ENCODE results near the gene TMTC4. TPM values are rescaled to one million over a fixed set of nuclear protein-coding genes. Genes with fewer than 3 reads are reported as not detected.

TMTC4 gene
- total and polyA plus RNA-seq, 2 of the 4 experiments (the other 2 are of a cell fraction) = 8.4 to 14.3 TPM

DNA sequence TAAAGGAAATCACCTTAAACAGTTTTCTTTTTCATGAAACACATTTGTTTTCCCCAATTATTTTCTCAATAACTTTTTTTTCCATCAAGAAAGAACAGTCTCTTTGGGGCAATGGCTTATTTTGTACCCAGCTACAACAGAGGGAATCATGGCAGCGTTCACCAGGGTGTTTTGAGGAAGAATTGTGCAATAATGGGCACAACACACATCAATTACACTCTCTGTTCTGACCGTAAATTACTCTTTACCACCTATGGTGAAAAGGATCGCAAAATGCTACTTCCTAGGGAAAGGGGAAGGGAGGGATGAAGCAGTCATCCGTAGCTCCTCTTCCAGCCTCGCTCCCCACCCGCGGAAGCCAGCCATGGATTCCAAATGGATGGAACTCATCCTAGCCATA is 38.6 kb downstream of the TMTC4 start:
- no peak for TF ChIP-seq FOS (IDR thresholded peaks at IDR 0.05; ENCODE audit: low read depth, low read length)
- TF ChIP-seq, protein P1, sequence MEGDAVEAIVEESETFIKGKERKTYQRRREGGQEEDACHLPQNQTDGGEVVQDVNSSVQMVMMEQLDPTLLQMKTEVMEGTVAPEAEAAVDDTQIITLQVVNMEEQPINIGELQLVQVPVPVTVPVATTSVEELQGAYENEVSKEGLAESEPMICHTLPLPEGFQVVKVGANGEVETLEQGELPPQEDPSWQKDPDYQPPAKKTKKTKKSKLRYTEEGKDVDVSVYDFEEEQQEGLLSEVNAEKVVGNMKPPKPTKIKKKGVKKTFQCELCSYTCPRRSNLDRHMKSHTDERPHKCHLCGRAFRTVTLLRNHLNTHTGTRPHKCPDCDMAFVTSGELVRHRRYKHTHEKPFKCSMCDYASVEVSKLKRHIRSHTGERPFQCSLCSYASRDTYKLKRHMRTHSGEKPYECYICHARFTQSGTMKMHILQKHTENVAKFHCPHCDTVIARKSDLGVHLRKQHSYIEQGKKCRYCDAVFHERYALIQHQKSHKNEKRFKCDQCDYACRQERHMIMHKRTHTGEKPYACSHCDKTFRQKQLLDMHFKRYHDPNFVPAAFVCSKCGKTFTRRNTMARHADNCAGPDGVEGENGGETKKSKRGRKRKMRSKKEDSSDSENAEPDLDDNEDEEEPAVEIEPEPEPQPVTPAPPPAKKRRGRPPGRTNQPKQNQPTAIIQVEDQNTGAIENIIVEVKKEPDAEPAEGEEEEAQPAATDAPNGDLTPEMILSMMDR (conservative IDR thresholded peaks at IDR 0.05; ENCODE audit: low read depth, low read length) = no peak
- no peak for TF ChIP-seq SMC3 (IDR thresholded peaks at IDR 0.05; ENCODE audit: low read depth, low read length)
- TF ChIP-seq CEBPB (IDR thresholded peaks at IDR 0.05; ENCODE audit: low read depth, low read length) = peak; percentile 73
- TF ChIP-seq MAFK (IDR thresholded peaks at IDR 0.05; ENCODE audit: low read depth, low read length) = no peak
- TF ChIP-seq, protein P2, sequence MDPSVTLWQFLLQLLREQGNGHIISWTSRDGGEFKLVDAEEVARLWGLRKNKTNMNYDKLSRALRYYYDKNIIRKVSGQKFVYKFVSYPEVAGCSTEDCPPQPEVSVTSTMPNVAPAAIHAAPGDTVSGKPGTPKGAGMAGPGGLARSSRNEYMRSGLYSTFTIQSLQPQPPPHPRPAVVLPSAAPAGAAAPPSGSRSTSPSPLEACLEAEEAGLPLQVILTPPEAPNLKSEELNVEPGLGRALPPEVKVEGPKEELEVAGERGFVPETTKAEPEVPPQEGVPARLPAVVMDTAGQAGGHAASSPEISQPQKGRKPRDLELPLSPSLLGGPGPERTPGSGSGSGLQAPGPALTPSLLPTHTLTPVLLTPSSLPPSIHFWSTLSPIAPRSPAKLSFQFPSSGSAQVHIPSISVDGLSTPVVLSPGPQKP (IDR thresholded peaks at IDR 0.05; ENCODE audit: borderline replicate concordance, low read depth, low read length) = no peak
- Histone ChIP-seq H3K14ac (replicated peaks; ENCODE audit: low read depth, low read length) (no peak overlapping the region), H3K4me2 (ENCODE audit: low read depth, low read length) (no peak overlapping the region), H4K91ac (ENCODE audit: insufficient read depth, low read depth, low read length) (no peak overlapping the region), H3K36me3 (ENCODE audit: control insufficient read depth, insufficient read depth, low read length) (peaks cover 21% of the 10 kb centered on the region), H3K79me1 (ENCODE audit: low read depth in 1 of 2, low read length in 2 of 2) (no peaks in the 10 kb centered on the region), H2AK9ac (replicated peaks; ENCODE audit: low read depth, low read length, poor library complexity) (no peak overlapping the region), H3K4ac (ENCODE audit: low read depth, low read length) (no peak overlapping the region), H3K56ac (ENCODE audit: extremely low read depth, insufficient read depth, low read length) (no peak overlapping the region), H3K27ac (ENCODE audit: insufficient read depth, low read length) (no peak overlapping the region), H2AK5ac (ENCODE audit: low read depth, low read length) (no peak overlapping the region), H3K4me3 (ENCODE audit: insufficient read depth, low read depth, low read length) (no peak overlapping the region), H3K9me3 (ENCODE audit: control insufficient read depth, insufficient read depth, low read length) (no peaks in the 10 kb centered on the region), H2BK15ac (ENCODE audit: low read depth, low read length) (no peak overlapping the region), H4K5ac (ENCODE audit: low read depth, low read length) (no peak overlapping the region), H2BK5ac (ENCODE audit: low read depth, low read length, poor library complexity, severe bottlenecking) (no peak overlapping the region), H3K23ac (ENCODE audit: low read depth, low read length) (no peak overlapping the region), H3K9me1 (ENCODE audit: insufficient read depth, low read length) (peaks cover 10% of the 10 kb centered on the region; the same call in 1 of the 2 replicates), H4K20me1 (ENCODE audit: insufficient read depth, low read length) (no peaks in the 10 kb centered on the region), H2BK20ac (ENCODE audit: low read depth, low read length) (no peak overlapping the region), H3K4me1 (ENCODE audit: control insufficient read depth, insufficient read depth, low read length) (peaks cover 5% of the 10 kb centered on the region), H3K27me3 (ENCODE audit: control insufficient read depth, insufficient read depth, low read length) (no peaks in the 10 kb centered on the region), H2AFZ (replicated peaks; ENCODE audit: low read length, poor library complexity) (no peak overlapping the region), H3K18ac (ENCODE audit: low read depth, low read length) (no peak overlapping the region), H2BK120ac (ENCODE audit: low read depth, low read length) (no peak overlapping the region), H4K8ac (ENCODE audit: low read depth in 2 of 2, low read length in 2 of 2) (no peak overlapping the region), H3K9ac (ENCODE audit: low read depth, low read length) (no peak overlapping the region)
- dilution Hi-C loops (cut with HindIII; ENCODE audit: low sequenced_read_pairs, unreplicated experiment) (no loop called here), intact Hi-C loops (cut with micrococcal nuclease) (no loop called here), in situ Hi-C loops (cut with MboI; ENCODE audit: low sequenced_read_pairs) (no loop called here)
- ATAC-seq (ENCODE audit: low read depth) (no peak), DNase-seq (no peak)
- BruUV-seq (replicated peaks) = no TSS peak
- POLR2A ChIA-PET (ENCODE audit: unreplicated experiment) = no interaction called here
- CTCF ChIA-PET = no interaction called here
- 93% methylated on average over 3 of the region's 7 CpGs; no CpG with 5 or more reads in 1 of the 2 experiments for WGBS, 2 experiments (ENCODE audit: extremely low coverage in 2 of 2, insufficient read length in 1 of 2)

Data from IMR-90 (cell line).